Measurements from ENCODE around the gene NRGN. TPM values are rescaled to one million over a fixed set of nuclear protein-coding genes. Genes with fewer than 3 reads are reported as not detected.
A peak's percentile ranks its signal among the peaks of the same experiment; 100 is the strongest.

Gene NRGN
- total and polyA plus RNA-seq, 2 donors = 0.52 to 4.5 TPM

- peak overlapping the region; percentile 72 to 88 for H3K27ac ChIP-seq (ENCODE audit: low read depth in 1 of 2, low read length in 1 of 2)
- DNase-seq (ENCODE audit: low read depth in 6 of 9, low spot score in 9 of 9) = peak in 1 of 9 donors; percentile 62
- H3K27me3 ChIP-seq (ENCODE audit: control insufficient read depth in 2 of 2, insufficient read depth in 1 of 2, low read length in 1 of 2) = peaks cover 15 to 81% of the 10 kb centered on the region in 2 donors
Measured at GRCh38 chr11:124745835-124746620, 6.3 kb downstream of the NRGN start.

GRCh38 chr11:124746621-124747243, 7.0 kb downstream of the NRGN start:
- H3K27ac ChIP-seq (ENCODE audit: low read depth in 1 of 2, low read length in 1 of 2) = peak overlapping the region; percentile 72 to 88
- H3K4me1 ChIP-seq (ENCODE audit: control insufficient read depth in 2 of 2, insufficient read depth in 2 of 2, low read length in 2 of 2) = peaks cover 0 to 16% of the 10 kb centered on the region in 2 donors
- peaks cover 11 to 81% of the 10 kb centered on the region in 2 donors for H3K27me3 ChIP-seq (ENCODE audit: control insufficient read depth in 2 of 2, insufficient read depth in 1 of 2, low read length in 1 of 2)
- peak overlapping the region; percentile 58 to 62 for H3K4me3 ChIP-seq (ENCODE audit: low read length in 2 of 2)
- WGBS = 3% methylated on average over 37 of the region's 37 CpGs
- no peaks in the 10 kb centered on the region for H3K9me3 ChIP-seq (ENCODE audit: control insufficient read depth in 2 of 2, insufficient read depth in 1 of 2, low read length in 1 of 2)
- peak in 8 of 9 donors; percentile 61 to 90 (median 76) for DNase-seq (ENCODE audit: low read depth in 6 of 9, low spot score in 9 of 9)
- no peaks in the 10 kb centered on the region for H3K36me3 ChIP-seq (ENCODE audit: control insufficient read depth in 2 of 2, insufficient read depth in 2 of 2, low read length in 1 of 2)

More at GRCh38 chr11:124745835-124746620, 6.3 kb downstream of the NRGN start:
- no peaks in the 10 kb centered on the region for H3K36me3 ChIP-seq (ENCODE audit: control insufficient read depth in 2 of 2, insufficient read depth in 2 of 2, low read length in 1 of 2)
- WGBS = 7% methylated on average over 41 of the region's 41 CpGs
- H3K4me1 ChIP-seq (ENCODE audit: control insufficient read depth in 2 of 2, insufficient read depth in 2 of 2, low read length in 2 of 2) = peaks cover 0 to 16% of the 10 kb centered on the region in 2 donors
- peak overlapping the region; percentile 58 to 62 for H3K4me3 ChIP-seq (ENCODE audit: low read length in 2 of 2)
- H3K9me3 ChIP-seq (ENCODE audit: control insufficient read depth in 2 of 2, insufficient read depth in 1 of 2, low read length in 1 of 2) = no peaks in the 10 kb centered on the region

- no peak for DNase-seq (ENCODE audit: low read depth in 6 of 9, low spot score in 9 of 9)
- H3K4me3 ChIP-seq (ENCODE audit: low read length in 2 of 2) = no peak overlapping the region
- H3K4me1 ChIP-seq (ENCODE audit: control insufficient read depth in 2 of 2, insufficient read depth in 2 of 2, low read length in 2 of 2) = peaks cover 0 to 17% of the 10 kb centered on the region in 2 donors
- H3K27ac ChIP-seq (ENCODE audit: low read depth in 1 of 2, low read length in 1 of 2) = peak overlapping the region in 1 of 2 donors; percentile 38
- no peaks in the 10 kb centered on the region for H3K36me3 ChIP-seq (ENCODE audit: control insufficient read depth in 2 of 2, insufficient read depth in 2 of 2, low read length in 1 of 2)
- 88% methylated on average over 14 of the region's 14 CpGs for WGBS
- no peaks in the 10 kb centered on the region for H3K9me3 ChIP-seq (ENCODE audit: control insufficient read depth in 2 of 2, insufficient read depth in 1 of 2, low read length in 1 of 2)
- H3K27me3 ChIP-seq (ENCODE audit: control insufficient read depth in 2 of 2, insufficient read depth in 1 of 2, low read length in 1 of 2) = peaks cover 8 to 78% of the 10 kb centered on the region in 2 donors
Measured at GRCh38 chr11:124747406-124748099, 7.8 kb downstream of the NRGN start.

- Histone ChIP-seq H3K36me3 (ENCODE audit: control insufficient read depth in 2 of 2, insufficient read depth in 2 of 2, low read length in 1 of 2) (no peaks in the 10 kb centered on the region), H3K4me1 (ENCODE audit: control insufficient read depth in 2 of 2, insufficient read depth in 2 of 2, low read length in 2 of 2) (peaks cover 0 to 20% of the 10 kb centered on the region in 2 donors), H3K27ac (ENCODE audit: low read depth in 1 of 2, low read length in 1 of 2) (no peak overlapping the region), H3K4me3 (ENCODE audit: low read length in 2 of 2) (no peak overlapping the region), H3K27me3 (ENCODE audit: control insufficient read depth in 2 of 2, insufficient read depth in 1 of 2, low read length in 1 of 2) (peaks cover 8 to 76% of the 10 kb centered on the region in 2 donors), H3K9me3 (ENCODE audit: control insufficient read depth in 2 of 2, insufficient read depth in 1 of 2, low read length in 1 of 2) (no peaks in the 10 kb centered on the region)
- DNase-seq (ENCODE audit: low read depth in 6 of 9, low spot score in 9 of 9) = no peak
- WGBS = 95% methylated on average over 7 of the region's 7 CpGs
Measured at GRCh38 chr11:124748100-124748418, 8.3 kb downstream of the NRGN start.

- Histone ChIP-seq H3K27ac (ENCODE audit: low read depth in 1 of 2, low read length in 1 of 2) (no peak overlapping the region), H3K27me3 (ENCODE audit: control insufficient read depth in 2 of 2, insufficient read depth in 1 of 2, low read length in 1 of 2) (peaks cover 8 to 73% of the 10 kb centered on the region in 2 donors)
- no peak for DNase-seq (ENCODE audit: low read depth in 6 of 9, low spot score in 9 of 9)
Measured at GRCh38 chr11:124748481-124749343, 9.0 kb downstream of the NRGN start.

GRCh38 chr11:124749912-124750311, 10.2 kb downstream of the NRGN start:
- Histone ChIP-seq H3K27me3 (ENCODE audit: control insufficient read depth in 2 of 2, insufficient read depth in 1 of 2, low read length in 1 of 2) (peaks cover 6 to 77% of the 10 kb centered on the region in 2 donors), H3K36me3 (ENCODE audit: control insufficient read depth in 2 of 2, insufficient read depth in 2 of 2, low read length in 1 of 2) (no peaks in the 10 kb centered on the region), H3K27ac (ENCODE audit: low read depth in 1 of 2, low read length in 1 of 2) (no peak overlapping the region), H3K9me3 (ENCODE audit: control insufficient read depth in 2 of 2, insufficient read depth in 1 of 2, low read length in 1 of 2) (no peaks in the 10 kb centered on the region), H3K4me3 (ENCODE audit: low read length in 2 of 2) (no peak overlapping the region), H3K4me1 (ENCODE audit: control insufficient read depth in 2 of 2, insufficient read depth in 2 of 2, low read length in 2 of 2) (peaks cover 0 to 20% of the 10 kb centered on the region in 2 donors)
- 91% methylated on average over 1 of the region's 1 CpG for WGBS
- no peak for DNase-seq (ENCODE audit: low read depth in 6 of 9, low spot score in 9 of 9)

More at GRCh38 chr11:124748481-124749343, 9.0 kb downstream of the NRGN start:
- Histone ChIP-seq H3K9me3 (ENCODE audit: control insufficient read depth in 2 of 2, insufficient read depth in 1 of 2, low read length in 1 of 2) (no peaks in the 10 kb centered on the region), H3K4me1 (ENCODE audit: control insufficient read depth in 2 of 2, insufficient read depth in 2 of 2, low read length in 2 of 2) (peaks cover 0 to 20% of the 10 kb centered on the region in 2 donors), H3K36me3 (ENCODE audit: control insufficient read depth in 2 of 2, insufficient read depth in 2 of 2, low read length in 1 of 2) (no peaks in the 10 kb centered on the region), H3K4me3 (ENCODE audit: low read length in 2 of 2) (no peak overlapping the region)
- 70% methylated on average over 12 of the region's 12 CpGs for WGBS

- 87% methylated on average over 11 of the region's 11 CpGs for WGBS
- peaks cover 6 to 69% of the 10 kb centered on the region in 2 donors for H3K27me3 ChIP-seq (ENCODE audit: control insufficient read depth in 2 of 2, insufficient read depth in 1 of 2, low read length in 1 of 2)
- no peaks in the 10 kb centered on the region for H3K36me3 ChIP-seq (ENCODE audit: control insufficient read depth in 2 of 2, insufficient read depth in 2 of 2, low read length in 1 of 2)
- DNase-seq (ENCODE audit: low read depth in 6 of 9, low spot score in 9 of 9) = no peak
- H3K4me1 ChIP-seq (ENCODE audit: control insufficient read depth in 2 of 2, insufficient read depth in 2 of 2, low read length in 2 of 2) = peaks cover 0 to 13% of the 10 kb centered on the region in 2 donors
- no peak overlapping the region for H3K4me3 ChIP-seq (ENCODE audit: low read length in 2 of 2)
- H3K9me3 ChIP-seq (ENCODE audit: control insufficient read depth in 2 of 2, insufficient read depth in 1 of 2, low read length in 1 of 2) = no peaks in the 10 kb centered on the region
- H3K27ac ChIP-seq (ENCODE audit: low read depth in 1 of 2, low read length in 1 of 2) = no peak overlapping the region
Measured at GRCh38 chr11:124751391-124751740, 11.6 kb downstream of the NRGN start.

GRCh38 chr11:124751741-124752470, 12.2 kb downstream of the NRGN start, which contains the start of gene VSIG2:
VSIG2 (minus strand) TSS chr11:124752255; CDS start chr11:124752137, 118 bp downstream.
- peaks cover 8 to 71% of the 10 kb centered on the region in 2 donors for H3K27me3 ChIP-seq (ENCODE audit: control insufficient read depth in 2 of 2, insufficient read depth in 1 of 2, low read length in 1 of 2)
- no peak within 1 kb of the TSS for H3K27ac ChIP-seq (ENCODE audit: low read depth in 1 of 2, low read length in 1 of 2)
- no peaks in the 10 kb centered on the region for H3K9me3 ChIP-seq (ENCODE audit: control insufficient read depth in 2 of 2, insufficient read depth in 1 of 2, low read length in 1 of 2)
- WGBS = 89% methylated on average over 42 of the region's 42 CpGs
- no peaks in the 10 kb centered on the region for H3K36me3 ChIP-seq (ENCODE audit: control insufficient read depth in 2 of 2, insufficient read depth in 2 of 2, low read length in 1 of 2)
- H3K4me3 ChIP-seq (ENCODE audit: low read length in 2 of 2) = no peak within 1 kb of the TSS
- H3K4me1 ChIP-seq (ENCODE audit: control insufficient read depth in 2 of 2, insufficient read depth in 2 of 2, low read length in 2 of 2) = peaks cover 0 to 8% of the 10 kb centered on the region in 2 donors
- no peak for DNase-seq (ENCODE audit: low read depth in 6 of 9, low spot score in 9 of 9)
